ENCODE measurements around the gene TMEM115.
"Not testable (repeated sequence)": the region's sequence is repeated elsewhere in the genome, so short reads cannot be mapped to it uniquely, and the experiment has no call there.

The TMEM115 gene

GRCh38 chr3:50314342-50314741 is 45.0 kb downstream of the TMEM115 start:
- DNase-seq = no peak

GRCh38 chr3:50312041-50312440 is 47.3 kb downstream of the TMEM115 start:
- DNase-seq = not testable (repeated sequence)
